Activated naive CD4-positive, alpha-beta T cell treated with anti-CD3 and anti-CD28 coated beads, Interleukin-2, amount 50 U/mL, for 16 hours (primary cell): ENCODE results near the gene AASS.

ENCODE experiments used
- DNase-seq: peaks from one replicate; pipeline ENCODE4 v3.0.0-alpha.2; 2020

The AASS gene

DNA sequence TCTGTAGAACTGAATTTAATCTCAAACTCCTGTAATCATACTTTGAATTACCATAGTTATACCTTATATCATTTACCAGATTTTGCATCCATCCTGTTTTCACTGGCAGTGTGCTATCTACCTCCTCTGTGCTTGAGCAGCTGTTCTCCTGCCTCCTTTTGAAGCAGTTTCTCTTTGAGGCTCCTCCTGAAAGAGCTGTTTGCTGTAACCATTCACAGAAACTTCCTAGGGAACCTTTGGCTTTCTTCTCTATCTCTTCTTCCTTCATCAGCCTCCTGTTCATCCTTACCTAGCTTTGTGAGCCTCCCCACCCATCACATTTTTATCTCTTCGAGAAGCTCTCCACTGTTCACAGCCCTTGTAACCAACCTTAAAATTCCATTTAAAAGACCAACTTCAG is 108.2 kb downstream of the AASS start:
- DNase-seq: no peak

DNA sequence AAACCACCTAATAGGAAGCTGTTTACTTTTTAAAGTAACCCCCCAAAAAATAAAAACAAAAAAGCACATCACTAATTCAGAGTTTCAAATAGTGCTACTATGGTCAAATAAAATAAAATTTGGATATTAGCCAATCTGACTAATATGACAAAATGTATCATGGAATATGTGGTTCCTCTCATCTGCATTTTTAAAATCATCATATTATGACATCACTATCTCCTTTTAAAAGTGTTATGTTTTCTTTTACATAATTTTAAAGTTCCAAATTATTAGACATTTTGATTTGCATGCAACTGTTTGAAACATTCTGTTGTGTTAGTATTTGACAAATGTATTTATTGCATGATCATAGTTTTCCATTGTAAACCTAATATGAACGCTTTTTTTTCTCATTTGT is 110.4 kb downstream of the AASS start:
- no peak for DNase-seq

DNA sequence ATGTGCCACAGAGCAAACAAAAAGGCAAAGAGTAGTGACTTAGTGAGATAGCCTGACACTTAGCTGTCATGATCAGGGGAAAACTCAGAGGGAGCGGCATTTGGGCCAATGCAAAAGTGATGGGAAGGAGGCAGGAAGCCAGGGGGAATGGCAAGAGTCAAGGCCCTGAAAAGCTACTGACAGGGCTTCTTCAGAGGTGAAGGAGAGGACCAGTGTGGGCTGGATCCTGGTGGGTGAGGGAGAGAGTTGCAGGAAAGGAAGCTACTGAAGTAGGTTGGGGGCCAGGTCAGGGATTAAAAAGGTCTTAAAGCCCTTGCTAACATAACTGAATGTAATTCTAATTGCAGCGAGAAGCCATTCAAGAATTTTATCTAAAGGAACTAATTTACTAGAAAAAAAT is 117.0 kb downstream of the AASS start:
- DNase-seq: no peak
